Prostate gland (tissue), 2 donors: ENCODE data around the gene CLEC9A. TPM values are rescaled to one million over a fixed set of nuclear protein-coding genes. Genes with fewer than 3 reads are reported as not detected.
"Not testable (repeated sequence)": the region's sequence is repeated elsewhere in the genome, so short reads cannot be mapped to it uniquely, and the experiment has no call there.

Experiments used
- DNase-seq: peaks from one replicate; pipeline ENCODE4 v3.0.0-alpha.2; 2019; ENCODE audit warnings: low spot score
- H3K27ac ChIP-seq, 2 donors: fragments of 200-600 bp; sonication (generic); 2 replicates each; pipeline ENCODE4 v1.5.1; 2017 to 2019
- H3K27me3 ChIP-seq: fragments of 200-600 bp; sonication (generic); replicated peaks from 2 replicates; pipeline ENCODE4 v1.5.1; 2019; ENCODE audit not compliant: insufficient read depth
- H3K36me3 ChIP-seq, 2 donors: fragments of 200-600 bp; sonication (generic); 1 replicate in 1 of 2; 2 replicates in 1 of 2; pipeline versions ENCODE4 v1.5.1 to v1.8.1; 2017 to 2019
- H3K4me1 ChIP-seq: fragments of 200-600 bp; sonication (generic); replicated peaks from 2 replicates; pipeline ENCODE4 v1.5.1; 2019
- H3K4me3 ChIP-seq, 2 donors: fragments of 200-600 bp; sonication (generic); 2 replicates each; pipeline ENCODE4 v1.5.1; 2017 to 2019
- H3K9me3 ChIP-seq: fragments of 200-600 bp; sonication (generic); 2 replicates; pipeline ENCODE4 v1.5.1; 2017
- CTCF ChIP-seq, 4 experiments: fragments of 200-600 bp in 2 of 4; fragments of 450-650 bp in 2 of 4; sonication (generic) in 2 of 4; IDR thresholded peaks; 1 replicate in 3 of 4; 2 replicates in 1 of 4; pipeline ENCODE4 v1.5.1; 2016 to 2019; ENCODE audit warnings: antibody characterized with exemption in 4 of 4, mild to moderate bottlenecking in 2 of 4, moderate library complexity in 2 of 4
- POLR2A ChIP-seq: fragments of 450-650 bp; IDR thresholded peaks from one replicate; pipeline ENCODE4 v1.6.1; 2016; ENCODE audit warnings: antibody characterized with exemption, mild to moderate bottlenecking
- POLR2AphosphoS5 ChIP-seq: sonication (generic); formaldehyde crosslinking; IDR thresholded peaks from one replicate; pipeline ENCODE4 v1.6.1; 2017; ENCODE audit warnings: antibody characterized with exemption
- WGBS: methylation state at CpG from one replicate; pipeline ENCODE4 v1.1.5; 2018; 5-methylcytosine and 5-hydroxymethylcytosine counted together
- intact Hi-C: fragments of 100-400 bp; cut with DNase I; formaldehyde crosslinking; loops from one replicate; pipeline ENCODE4 v1.14.2; 2022
- total RNA-seq, 2 donors: library from RNA; depleted of rRNA; stranded (reverse); fragments of >200 nt; gene quantifications; one replicate each; pipeline ENCODE4 v1.1.0, GENCODE V29; 2016

Gene CLEC9A
- total RNA-seq, 2 donors from 2014 or later: 0.32 TPM; not detected in 1

DNA sequence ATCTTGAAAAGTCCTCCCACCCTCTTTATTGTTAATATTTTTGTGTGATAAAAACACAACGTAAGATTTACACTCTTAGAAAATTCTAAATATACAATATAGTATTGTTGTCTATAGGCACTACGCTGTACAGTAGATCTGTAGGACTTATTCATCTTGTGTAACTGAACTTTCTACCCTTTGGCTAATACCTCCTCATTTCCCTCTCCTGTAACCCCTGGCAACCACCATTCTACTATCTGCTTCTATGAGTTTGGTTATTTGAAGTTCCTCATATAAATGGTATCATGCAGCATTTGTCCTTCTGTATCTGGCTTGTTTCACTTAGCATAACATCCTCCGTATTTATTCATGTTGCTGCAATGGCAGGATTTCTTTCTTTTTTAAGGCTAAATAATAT, 5.2 kb upstream of the CLEC9A start:
- Histone ChIP-seq H3K4me3 (no peak overlapping the region), H3K36me3 (no peaks in the 10 kb centered on the region), H3K27me3 (no peaks in the 10 kb centered on the region), H3K9me3 (no peaks in the 10 kb centered on the region), H3K27ac (no peak overlapping the region), H3K4me1 (no peaks in the 10 kb centered on the region)
- DNase-seq: no peak
- TF ChIP-seq POLR2A (no peak), CTCF (IDR thresholded peaks at IDR 0.05) (no peak), POLR2AphosphoS5 (no peak)
- intact Hi-C loops: no loop called here
- 69% methylated on average over 3 of the region's 3 CpGs for whole genome bisulfite sequencing

- H3K9me3 ChIP-seq, intact Hi-C loops: not testable (repeated sequence)
Observed at GRCh38 chr12:10026666-10027065, 3.8 kb upstream of the CLEC9A start.

DNA sequence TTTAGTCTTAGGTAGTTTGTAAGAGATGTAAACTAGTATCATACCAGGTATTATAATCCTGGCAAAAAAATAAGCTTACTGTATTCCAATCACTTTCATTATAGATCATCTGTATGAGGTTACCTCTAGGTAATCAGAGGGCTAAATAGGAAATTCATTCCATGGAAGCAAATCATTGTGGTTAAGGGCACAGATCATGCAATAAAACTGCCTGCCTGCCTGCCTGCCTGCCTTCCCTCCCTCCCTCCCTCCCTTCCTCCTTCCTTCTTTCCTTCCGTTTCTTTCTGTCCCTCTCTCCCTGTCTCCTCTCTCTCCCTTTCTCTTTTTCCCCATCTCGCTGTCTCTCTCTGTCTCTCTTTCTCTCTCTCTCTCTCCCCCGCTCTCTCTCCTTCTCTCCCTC, 3.2 kb upstream of the CLEC9A start:
- intact Hi-C loops: no loop called here
- 62% methylated on average over 3 of the region's 3 CpGs for WGBS

More at GRCh38 chr12:10026666-10027065, 3.8 kb upstream of the CLEC9A start:
- not testable (repeated sequence) for H3K27me3 ChIP-seq, H3K4me1 ChIP-seq, DNase-seq, H3K27ac ChIP-seq, H3K4me3 ChIP-seq, H3K36me3 ChIP-seq
- 94% methylated on average over 4 of the region's 4 CpGs for WGBS

GRCh38 chr12:10027721-10028120, 2.8 kb upstream of the CLEC9A start:
- TF ChIP-seq POLR2A (no peak), CTCF (IDR thresholded peaks at IDR 0.05) (no peak), POLR2AphosphoS5 (no peak)
- H3K36me3 ChIP-seq: no peaks in the 10 kb centered on the region
- no peaks in the 10 kb centered on the region for H3K4me1 ChIP-seq
- H3K4me3 ChIP-seq: no peak overlapping the region
- intact Hi-C loops: no loop called here
- no peak overlapping the region for H3K27ac ChIP-seq
- 59% methylated on average over 4 of the region's 4 CpGs for WGBS
- DNase-seq: no peak
- no peaks in the 10 kb centered on the region for H3K9me3 ChIP-seq
- no peaks in the 10 kb centered on the region for H3K27me3 ChIP-seq

More for the DNA sequence above, 3.2 kb upstream of the CLEC9A start:
- no peaks in the 10 kb centered on the region for H3K4me1 ChIP-seq
- TF ChIP-seq POLR2AphosphoS5: no peak
- TF ChIP-seq CTCF (IDR thresholded peaks at IDR 0.05): no peak
- no peak for TF ChIP-seq POLR2A
- H3K36me3 ChIP-seq: no peaks in the 10 kb centered on the region
- H3K4me3 ChIP-seq: no peak overlapping the region
- H3K27ac ChIP-seq: no peak overlapping the region
- no peak for DNase-seq
- H3K27me3 ChIP-seq: no peaks in the 10 kb centered on the region
- no peaks in the 10 kb centered on the region for H3K9me3 ChIP-seq

DNA sequence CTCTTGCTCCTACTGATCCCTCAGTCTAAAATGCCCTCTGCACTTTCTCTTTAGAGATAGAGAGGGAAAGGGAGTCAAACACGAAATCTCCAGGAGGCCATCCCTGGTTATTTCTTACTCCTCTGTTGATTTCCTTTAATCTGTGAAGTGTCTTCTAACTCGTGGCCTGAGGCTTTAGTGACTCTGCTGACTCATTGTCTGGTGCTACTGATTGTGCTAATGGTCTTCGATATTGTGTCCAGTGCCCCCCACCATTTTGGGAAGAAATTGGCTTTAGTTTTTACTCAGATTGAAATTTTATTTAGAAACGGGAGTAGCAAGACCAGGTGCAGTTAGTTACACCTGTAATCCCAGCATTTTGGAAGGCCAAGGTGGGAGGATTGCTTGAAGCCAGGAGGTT, 839 bp downstream of the CLEC9A start:
- Histone ChIP-seq H3K27me3 (no peaks in the 10 kb centered on the region), H3K36me3 (no peaks in the 10 kb centered on the region), H3K4me1 (no peaks in the 10 kb centered on the region), H3K27ac (no peak overlapping the region), H3K4me3 (no peak overlapping the region), H3K9me3 (no peaks in the 10 kb centered on the region)
- intact Hi-C loops: loop anchor here (10.0 kb wide), 1 partner anchor 103 kb away; the partner anchor contains the start of gene CLEC7A
- no peak for TF ChIP-seq POLR2A
- TF ChIP-seq CTCF (IDR thresholded peaks at IDR 0.05): no peak
- TF ChIP-seq POLR2AphosphoS5: no peak
- 74% methylated on average over 4 of the region's 4 CpGs for WGBS
- no peak for DNase-seq
